Measurements from ENCODE around the gene EXTL2.
"Not testable (repeated sequence)": the region's sequence is repeated elsewhere in the genome, so short reads cannot be mapped to it uniquely, and the experiment has no call there.

Gene EXTL2

DNA sequence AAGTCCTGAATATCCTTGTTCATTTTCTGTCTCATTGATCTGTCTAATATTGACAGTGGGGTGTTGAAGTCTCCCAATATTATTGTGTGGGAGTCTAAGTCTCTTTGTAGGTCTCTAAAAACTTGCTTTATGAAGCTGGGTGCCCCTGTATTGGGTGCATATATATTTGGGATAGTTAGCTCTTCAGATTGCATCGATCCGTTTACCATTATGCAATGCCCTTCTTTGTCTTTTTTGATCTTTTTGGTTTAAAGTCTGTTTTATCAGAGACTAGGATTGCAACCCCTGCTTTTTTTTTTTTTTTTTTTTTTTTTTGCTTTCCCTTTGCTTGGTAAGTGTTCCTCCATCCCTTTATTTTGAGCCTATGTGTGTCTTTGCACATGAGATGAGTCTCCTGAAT is 51.5 kb downstream of the EXTL2 start:
- H3K36me3 ChIP-seq (ENCODE audit: control insufficient read depth, insufficient read depth, low read length); H3K27me3 ChIP-seq (ENCODE audit: control insufficient read depth, insufficient read depth, low read length); H3K9me3 ChIP-seq (ENCODE audit: control insufficient read depth, low read length); H3K4me1 ChIP-seq (ENCODE audit: control insufficient read depth, insufficient read depth, low read length); H3K9ac ChIP-seq (ENCODE audit: low read length); H3K4me3 ChIP-seq (ENCODE audit: low read length): not testable (repeated sequence)

DNA sequence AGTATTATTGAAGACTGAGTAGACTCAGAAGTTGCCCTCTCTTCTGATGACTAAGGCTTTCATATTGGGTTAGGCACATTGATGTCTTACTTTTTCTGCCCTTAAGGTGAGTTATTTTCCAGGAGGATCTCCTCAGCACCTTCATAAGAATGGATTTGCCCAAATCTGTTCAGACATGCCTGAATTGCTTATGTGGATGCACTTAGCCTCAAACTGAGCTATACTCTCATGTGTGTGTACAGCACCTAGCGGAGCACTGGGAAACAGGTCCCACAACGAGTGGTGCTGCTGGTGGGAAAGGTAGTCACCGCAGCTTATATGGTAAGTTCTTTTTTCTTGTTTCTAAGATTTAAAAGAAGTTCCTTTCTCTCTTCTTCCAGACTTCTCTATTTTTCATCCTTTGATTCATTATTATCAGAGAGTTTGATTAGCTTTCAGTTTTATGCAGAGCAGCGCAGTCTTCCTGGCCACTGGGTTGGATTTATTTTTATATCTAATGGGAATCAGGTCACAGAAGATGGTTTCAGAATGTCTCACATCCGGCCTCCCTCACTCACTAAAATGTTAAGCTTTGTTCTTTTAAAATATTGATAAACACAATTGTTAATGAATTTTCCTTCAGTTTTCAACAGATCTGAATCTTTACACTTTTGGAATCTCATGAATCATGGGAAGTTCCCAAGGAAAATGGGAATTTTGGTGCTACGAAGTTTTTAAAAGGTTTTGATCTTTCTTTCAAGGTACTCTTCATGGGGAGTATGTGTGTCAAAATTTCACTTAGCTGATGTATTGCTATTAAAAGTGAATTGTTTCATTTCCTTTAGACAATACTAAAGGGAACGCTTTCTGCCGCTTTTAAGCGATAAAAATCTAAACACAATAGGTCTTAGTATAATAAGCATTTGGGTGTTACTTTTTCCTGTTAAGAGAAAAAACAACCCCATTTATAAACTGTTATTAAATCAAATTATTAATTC is 58.5 kb downstream of the EXTL2 start:
- Histone ChIP-seq H3K36me3 (ENCODE audit: control insufficient read depth, insufficient read depth, low read length) (no peaks in the 10 kb centered on the region), H3K4me3 (ENCODE audit: low read length) (no peak overlapping the region), H3K9me3 (ENCODE audit: control insufficient read depth, low read length) (no peaks in the 10 kb centered on the region)

DNA sequence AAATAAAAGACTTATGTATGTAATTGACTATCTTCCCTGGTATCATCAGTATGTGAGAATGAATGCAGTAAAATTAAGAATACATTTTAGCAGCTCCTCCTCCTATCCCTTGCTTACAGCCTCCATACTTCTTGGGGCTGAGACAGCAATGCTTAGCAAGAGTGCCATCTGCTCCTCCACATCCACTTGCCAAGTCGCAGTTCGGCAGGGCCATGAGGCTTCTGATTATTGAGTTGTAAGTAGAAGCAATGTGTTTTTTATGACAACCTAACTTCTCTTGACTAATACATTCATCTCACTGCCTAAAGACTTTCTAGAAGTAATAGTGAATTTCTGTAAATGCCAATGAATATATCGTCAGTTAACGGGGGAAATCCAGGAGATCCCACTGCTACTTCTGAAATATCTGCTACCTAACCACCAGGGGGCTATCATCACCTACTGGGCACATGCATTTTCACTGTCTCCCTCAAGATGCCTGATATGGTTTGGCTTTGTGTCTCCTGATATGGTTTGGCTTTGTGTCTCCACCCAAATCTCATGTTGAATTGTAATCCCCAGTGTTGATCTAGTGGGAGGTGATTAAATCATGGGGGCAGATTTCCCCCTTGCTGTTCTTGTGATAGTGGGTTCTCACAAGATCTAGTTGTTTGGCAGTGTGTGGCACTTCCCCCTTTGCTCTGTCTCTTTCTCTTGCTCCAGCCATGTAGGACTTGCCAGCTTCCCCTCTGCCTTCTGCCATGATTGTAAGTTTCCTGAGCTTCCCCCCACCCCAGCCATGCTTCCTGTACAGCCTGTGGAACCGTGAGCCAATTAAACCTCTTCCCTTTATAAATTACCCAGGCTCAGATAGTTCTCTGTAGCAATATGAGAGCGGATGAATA is 59.6 kb downstream of the EXTL2 start:
- H3K9me3 ChIP-seq (ENCODE audit: control insufficient read depth, low read length), result no peaks in the 10 kb centered on the region
- no peak overlapping the region for H3K9ac ChIP-seq (ENCODE audit: low read length)
- no peaks in the 10 kb centered on the region for H3K4me1 ChIP-seq (ENCODE audit: control insufficient read depth, insufficient read depth, low read length)
- no peaks in the 10 kb centered on the region for H3K27me3 ChIP-seq (ENCODE audit: control insufficient read depth, insufficient read depth, low read length)
- H3K4me3 ChIP-seq (ENCODE audit: low read length), result no peak overlapping the region
- no peaks in the 10 kb centered on the region for H3K36me3 ChIP-seq (ENCODE audit: control insufficient read depth, insufficient read depth, low read length)

More for the DNA sequence above, 58.5 kb downstream of the EXTL2 start:
- no peaks in the 10 kb centered on the region for H3K4me1 ChIP-seq (ENCODE audit: control insufficient read depth, insufficient read depth, low read length)
- H3K9ac ChIP-seq (ENCODE audit: low read length), result no peak overlapping the region
- no peaks in the 10 kb centered on the region for H3K27me3 ChIP-seq (ENCODE audit: control insufficient read depth, insufficient read depth, low read length)

DNA sequence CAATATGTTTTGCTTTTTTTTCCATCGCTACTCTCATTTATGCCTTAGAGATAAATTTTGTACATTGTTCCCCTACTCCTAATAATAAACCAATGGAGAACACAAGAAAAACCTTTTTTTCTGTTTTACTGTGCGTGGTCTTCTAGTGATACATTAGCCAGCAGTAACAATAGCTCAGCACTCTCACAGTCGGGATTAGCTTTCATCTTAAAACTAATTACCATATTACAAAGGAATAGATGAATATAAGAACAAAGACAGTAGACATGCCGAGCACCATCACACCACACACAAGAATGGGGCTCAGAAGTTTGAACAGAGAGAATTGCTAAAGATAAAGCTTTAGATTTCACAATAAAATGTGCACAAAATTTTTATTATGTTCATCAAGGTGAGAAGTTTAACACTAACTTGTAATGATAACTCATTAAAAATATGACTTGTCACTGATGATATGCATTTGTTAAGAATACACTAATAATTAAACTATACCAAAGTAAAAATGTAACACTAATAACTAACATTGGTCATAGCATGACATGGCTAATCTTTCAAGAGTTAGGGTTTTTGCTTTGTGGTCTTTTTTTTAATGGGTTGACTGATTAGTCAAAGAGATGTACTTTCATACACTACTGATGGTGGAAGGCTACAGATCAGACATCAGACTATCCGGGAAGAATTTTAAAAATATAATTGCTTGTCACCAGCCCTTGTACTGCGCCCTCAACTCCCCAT is 61.8 kb downstream of the EXTL2 start:
- Histone ChIP-seq H3K27me3 (ENCODE audit: control insufficient read depth, insufficient read depth, low read length) (no peaks in the 10 kb centered on the region), H3K36me3 (ENCODE audit: control insufficient read depth, insufficient read depth, low read length) (no peaks in the 10 kb centered on the region), H3K4me3 (ENCODE audit: low read length) (no peak overlapping the region), H3K9ac (ENCODE audit: low read length) (no peak overlapping the region), H3K9me3 (ENCODE audit: control insufficient read depth, low read length) (no peaks in the 10 kb centered on the region), H3K4me1 (ENCODE audit: control insufficient read depth, insufficient read depth, low read length) (no peaks in the 10 kb centered on the region)

DNA sequence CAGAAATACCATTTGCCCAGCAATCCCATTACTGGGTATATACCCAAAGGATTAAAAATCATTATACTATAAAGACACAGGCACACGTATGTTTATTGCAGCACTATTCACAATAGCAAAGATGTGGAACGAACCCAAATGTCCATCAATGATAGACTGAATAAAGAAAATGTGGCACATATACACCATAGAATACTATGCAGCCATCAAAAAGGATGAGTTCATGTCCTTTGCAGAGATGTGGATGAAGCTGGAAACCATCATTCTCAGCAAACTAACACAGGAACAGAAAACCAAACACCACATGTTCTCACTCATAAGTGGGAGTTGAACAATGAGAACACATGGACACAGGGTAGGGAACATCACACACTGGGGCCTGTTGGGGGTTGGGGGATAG is 69.0 kb downstream of the EXTL2 start:
- H3K27me3 ChIP-seq (ENCODE audit: control insufficient read depth, insufficient read depth, low read length); H3K4me3 ChIP-seq (ENCODE audit: low read length); H3K9ac ChIP-seq (ENCODE audit: low read length); H3K9me3 ChIP-seq (ENCODE audit: control insufficient read depth, low read length); H3K36me3 ChIP-seq (ENCODE audit: control insufficient read depth, insufficient read depth, low read length); H3K4me1 ChIP-seq (ENCODE audit: control insufficient read depth, insufficient read depth, low read length): not testable (repeated sequence)
